ENCODE results near the gene MAPK4.

Gene MAPK4

DNA sequence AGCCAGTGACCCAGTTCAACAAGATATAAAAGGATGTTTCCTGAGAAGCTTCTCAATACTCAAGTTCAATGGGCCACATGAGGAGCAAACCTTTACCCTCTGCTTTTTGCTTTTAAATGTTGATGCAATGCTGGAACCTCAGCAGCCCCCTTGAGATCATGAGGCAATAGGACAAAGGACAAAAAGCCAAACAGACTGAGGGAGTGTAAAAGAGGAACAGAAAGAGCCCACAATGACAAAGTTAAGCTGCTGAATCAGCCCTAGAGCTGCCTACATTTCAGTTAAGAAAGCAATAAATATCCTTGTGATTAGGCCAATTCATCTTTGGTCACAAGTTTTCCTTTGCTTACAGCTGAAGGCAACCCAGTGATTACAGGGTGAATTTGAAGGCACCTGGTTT is 183.1 kb downstream of the MAPK4 start:
- no peak for TF ChIP-seq CTCF (conservative IDR thresholded peaks at IDR 0.05)
- no peak overlapping the region for H3K27ac ChIP-seq

DNA sequence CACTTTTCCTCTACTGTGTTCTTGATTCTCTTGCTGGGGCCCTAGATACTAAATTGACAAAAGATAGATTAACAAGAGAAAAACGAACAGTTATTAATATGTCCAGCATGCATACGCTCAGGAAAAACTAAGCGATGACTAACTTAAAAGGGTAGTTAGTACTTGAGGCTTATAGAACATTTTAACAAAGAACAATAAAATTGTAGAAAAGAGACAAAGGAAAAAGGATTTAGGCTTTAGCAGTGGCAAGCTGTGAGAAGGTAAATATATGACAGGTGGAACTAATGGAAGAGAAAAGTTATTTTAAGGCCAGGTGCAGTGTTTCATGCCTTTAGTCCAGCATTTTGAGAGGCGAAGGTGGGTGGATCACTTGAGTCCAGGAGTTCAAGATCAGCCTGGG is 184.4 kb downstream of the MAPK4 start:
- H3K27ac ChIP-seq: no peak overlapping the region
- TF ChIP-seq CTCF (conservative IDR thresholded peaks at IDR 0.05): no peak

DNA sequence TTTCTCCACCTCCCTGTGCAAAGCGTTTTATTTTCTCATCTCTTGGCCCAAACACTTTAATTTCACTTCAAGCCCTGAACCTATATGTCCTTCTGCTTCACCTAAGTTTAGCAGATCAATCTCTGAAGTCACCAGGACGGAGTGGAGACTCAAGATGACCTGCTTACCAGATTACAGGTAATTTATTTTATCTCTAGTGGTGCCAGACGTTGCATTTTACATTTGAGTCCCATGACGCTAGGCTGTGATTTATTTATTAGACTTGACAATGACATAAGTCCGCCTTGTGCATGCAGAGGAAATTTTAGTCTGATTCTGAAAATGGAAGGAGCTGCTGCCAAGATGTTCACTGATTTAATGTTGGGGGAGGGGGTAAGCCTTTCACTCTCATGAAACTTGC is 186.1 kb downstream of the MAPK4 start:
- no peak overlapping the region for H3K27ac ChIP-seq
- no peak for TF ChIP-seq CTCF (conservative IDR thresholded peaks at IDR 0.05)

DNA sequence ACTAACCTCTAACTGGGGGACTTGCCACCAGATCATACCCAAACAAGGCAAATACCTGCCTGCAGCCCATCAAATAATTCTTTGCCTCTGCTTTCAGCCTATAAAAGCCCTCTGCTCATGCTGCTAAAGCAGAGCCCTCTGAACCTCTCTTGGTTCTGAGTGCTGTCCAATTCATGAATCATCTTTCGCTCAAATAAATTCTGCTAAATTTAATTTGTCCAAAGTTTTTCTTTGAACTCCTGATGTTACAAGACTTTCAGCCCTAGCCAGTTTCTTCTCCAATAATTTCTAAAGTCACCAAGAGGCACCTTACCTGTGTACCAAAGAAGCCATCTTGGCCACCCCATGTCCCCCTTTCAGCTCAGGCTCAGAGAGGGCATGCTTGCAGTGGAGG is 188.0 kb downstream of the MAPK4 start:
- no peak overlapping the region for H3K27ac ChIP-seq
- no peak for TF ChIP-seq CTCF (conservative IDR thresholded peaks at IDR 0.05)

GRCh38 chr18:50748243-50749229 is 188.6 kb downstream of the MAPK4 start:
- TF ChIP-seq CTCF (conservative IDR thresholded peaks at IDR 0.05): no peak
- no peak overlapping the region for H3K27ac ChIP-seq

DNA sequence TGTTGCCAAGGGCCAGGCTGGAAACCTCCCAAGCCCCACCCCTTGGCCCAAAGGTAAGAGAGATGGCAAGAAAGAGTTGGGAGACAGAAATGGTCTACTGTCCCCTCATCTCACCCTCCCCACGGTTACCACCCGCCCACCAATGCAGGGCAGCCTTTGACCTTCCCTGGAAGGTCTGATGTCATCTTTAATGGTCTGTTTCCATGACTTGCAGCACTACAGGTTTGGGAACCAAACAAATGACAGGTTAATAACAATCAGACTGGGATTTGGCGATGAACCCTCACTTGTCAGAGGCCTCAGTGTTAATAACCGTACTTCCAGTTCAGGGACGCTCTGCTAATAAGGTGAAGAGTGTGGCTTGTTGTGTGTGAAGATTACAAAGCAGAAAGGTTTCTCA is 189.5 kb downstream of the MAPK4 start:
- H3K27ac ChIP-seq: no peak overlapping the region
- no peak for TF ChIP-seq CTCF (conservative IDR thresholded peaks at IDR 0.05)

DNA sequence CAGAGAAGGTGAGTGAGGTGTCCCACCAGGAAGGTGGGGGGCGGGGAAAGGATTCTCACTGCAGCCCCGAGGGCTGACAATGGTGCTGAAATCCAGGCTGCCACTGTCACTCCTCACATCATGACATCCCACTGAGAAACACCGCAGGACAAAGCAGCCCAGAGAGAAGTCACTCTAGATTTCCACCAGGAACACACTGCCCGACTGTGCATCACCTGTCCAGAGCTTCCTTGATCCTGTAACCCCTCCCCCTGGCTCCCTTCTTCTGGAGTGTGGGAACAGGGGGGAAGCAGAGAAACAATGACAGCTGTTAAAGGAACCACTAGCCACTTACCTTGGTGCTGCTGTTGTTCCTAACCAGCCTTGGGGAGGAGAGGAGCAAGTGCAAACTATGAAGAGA is 190.1 kb downstream of the MAPK4 start:
- TF ChIP-seq CTCF (conservative IDR thresholded peaks at IDR 0.05): no peak
- no peak overlapping the region for H3K27ac ChIP-seq
